Tongue (tissue), 2 donors: ENCODE results near the gene DDX3X. TPM values are rescaled to one million over a fixed set of nuclear protein-coding genes. Genes with fewer than 3 reads are reported as not detected.

Source experiments
- small RNA-seq: library from RNA; depleted of rRNA; stranded (forward); fragments of <200 nt; gene quantifications from one replicate; pipeline ENCODE3, GENCODE V24; 2014; ENCODE audit warnings: low replicate concordance
- total RNA-seq: library from RNA; depleted of rRNA; stranded (reverse); fragments of >200 nt; gene quantifications from one replicate; pipeline ENCODE4 v1.2.3, GENCODE V29; 2014

Gene DDX3X
- total RNA-seq, 1 donor from 2014 or later: 274 TPM

Small RNA genes lying within 50 kb of the gene (small RNA-seq; reads per million reads assigned to genes)
- gene RF00019 (not detected), gene RNA5SP502 (not detected)

Other genes with a start within 250 kb of the DDX3X start
- gene USP9X, start 248.7 kb upstream of the DDX3X start, total RNA-seq: 198 TPM
- gene NYX, start 113.2 kb downstream of the DDX3X start, total RNA-seq: not detected